ENCODE data around the gene CDC37L1. TPM values are rescaled to one million over a fixed set of nuclear protein-coding genes. Genes with fewer than 3 reads are reported as not detected.
A peak's percentile ranks its signal among the peaks of the same experiment; 100 is the strongest.

CDC37L1 gene
- total RNA-seq, 3 donors from 2014 or later, result 36.4 to 53.4 (median 42.7) TPM

DNA sequence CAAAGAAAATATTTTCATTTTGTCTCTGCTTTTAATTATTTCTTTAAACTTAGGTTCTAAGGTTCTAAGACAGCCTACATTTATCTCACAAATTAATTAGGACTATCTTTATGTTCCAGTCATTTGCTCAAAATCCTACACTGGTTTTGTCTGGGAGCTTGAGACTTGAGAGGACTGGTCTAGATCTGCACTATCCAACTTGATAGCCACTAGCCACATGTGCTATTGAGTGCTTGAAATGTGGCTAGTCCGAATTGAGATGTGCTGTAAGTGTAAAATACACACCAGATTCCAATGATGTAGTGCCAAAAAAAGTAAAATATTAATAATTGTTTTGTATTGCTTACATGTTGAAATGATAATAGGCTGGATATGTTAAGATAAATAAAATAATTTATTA, 7.2 kb downstream of the CDC37L1 start:
- no peak overlapping the region for H3K27ac ChIP-seq
- no peak for DNase-seq (ENCODE audit: low spot score in 2 of 2)
- intact Hi-C loops (cut with DNase I; ENCODE audit: low total_unique reads), result no loop called here
- no peaks in the 10 kb centered on the region for H3K27me3 ChIP-seq
- peaks cover 3% of the 10 kb centered on the region for H3K36me3 ChIP-seq
- H3K4me3 ChIP-seq, result no peak overlapping the region
- H3K9me3 ChIP-seq, result no peaks in the 10 kb centered on the region
- TF ChIP-seq POLR2A (IDR thresholded peaks at IDR 0.05), result no peak
- TF ChIP-seq POLR2AphosphoS5 (IDR thresholded peaks at IDR 0.05), result no peak
- TF ChIP-seq, protein P1, sequence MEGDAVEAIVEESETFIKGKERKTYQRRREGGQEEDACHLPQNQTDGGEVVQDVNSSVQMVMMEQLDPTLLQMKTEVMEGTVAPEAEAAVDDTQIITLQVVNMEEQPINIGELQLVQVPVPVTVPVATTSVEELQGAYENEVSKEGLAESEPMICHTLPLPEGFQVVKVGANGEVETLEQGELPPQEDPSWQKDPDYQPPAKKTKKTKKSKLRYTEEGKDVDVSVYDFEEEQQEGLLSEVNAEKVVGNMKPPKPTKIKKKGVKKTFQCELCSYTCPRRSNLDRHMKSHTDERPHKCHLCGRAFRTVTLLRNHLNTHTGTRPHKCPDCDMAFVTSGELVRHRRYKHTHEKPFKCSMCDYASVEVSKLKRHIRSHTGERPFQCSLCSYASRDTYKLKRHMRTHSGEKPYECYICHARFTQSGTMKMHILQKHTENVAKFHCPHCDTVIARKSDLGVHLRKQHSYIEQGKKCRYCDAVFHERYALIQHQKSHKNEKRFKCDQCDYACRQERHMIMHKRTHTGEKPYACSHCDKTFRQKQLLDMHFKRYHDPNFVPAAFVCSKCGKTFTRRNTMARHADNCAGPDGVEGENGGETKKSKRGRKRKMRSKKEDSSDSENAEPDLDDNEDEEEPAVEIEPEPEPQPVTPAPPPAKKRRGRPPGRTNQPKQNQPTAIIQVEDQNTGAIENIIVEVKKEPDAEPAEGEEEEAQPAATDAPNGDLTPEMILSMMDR (IDR thresholded peaks at IDR 0.05), result no peak
- no peaks in the 10 kb centered on the region for H3K4me1 ChIP-seq

DNA sequence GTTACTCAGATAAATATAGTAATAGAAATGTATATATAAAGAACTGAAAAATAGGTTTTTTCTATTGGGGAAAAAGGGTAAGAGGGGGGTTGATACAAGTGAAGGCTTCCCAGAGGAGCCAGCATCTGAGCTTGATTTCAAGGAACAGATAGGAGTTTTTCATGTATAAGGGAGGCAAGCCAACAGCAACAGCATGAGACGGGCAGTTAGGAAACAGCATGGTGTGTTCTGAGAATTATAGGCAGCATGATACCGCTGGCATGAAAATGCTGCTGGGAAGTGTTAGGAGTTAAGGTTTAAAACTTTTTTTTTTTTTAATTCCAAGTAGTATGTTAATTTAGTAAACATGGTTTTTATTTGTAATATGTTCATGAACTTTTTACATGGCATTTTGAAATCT, 9.7 kb downstream of the CDC37L1 start:
- Histone ChIP-seq H3K27ac (no peak overlapping the region), H3K36me3 (peaks cover 3% of the 10 kb centered on the region), H3K9me3 (no peaks in the 10 kb centered on the region), H3K27me3 (no peaks in the 10 kb centered on the region), H3K4me1 (no peaks in the 10 kb centered on the region), H3K4me3 (no peak overlapping the region)
- intact Hi-C loops (cut with DNase I; ENCODE audit: low total_unique reads), result no loop called here
- DNase-seq (ENCODE audit: low spot score in 2 of 2), result no peak
- TF ChIP-seq, protein P1 (IDR thresholded peaks at IDR 0.05), result no peak
- TF ChIP-seq POLR2A (IDR thresholded peaks at IDR 0.05) (no peak), POLR2AphosphoS5 (IDR thresholded peaks at IDR 0.05) (no peak)

DNA sequence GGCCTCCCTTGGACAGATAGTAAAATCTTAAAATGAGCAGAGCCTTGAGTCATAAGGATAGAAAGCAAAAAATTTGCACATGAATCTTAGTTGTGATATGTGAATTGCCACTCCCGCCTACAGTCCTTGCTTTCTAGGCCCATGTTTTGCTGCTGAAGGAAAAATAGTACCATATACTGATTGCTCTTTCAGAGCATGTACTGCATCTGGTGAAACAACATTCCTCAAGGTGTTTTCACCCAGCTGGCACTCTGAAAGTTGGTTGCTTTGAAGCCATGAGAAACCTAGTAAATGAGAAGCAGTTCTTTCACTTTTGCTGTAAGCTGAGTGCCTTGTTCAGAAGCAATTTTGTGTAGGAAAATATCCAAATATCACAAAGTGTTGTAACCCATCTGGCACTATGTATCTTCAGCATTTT, 10.3 kb downstream of the CDC37L1 start:
- Histone ChIP-seq H3K4me1 (no peaks in the 10 kb centered on the region), H3K27me3 (no peaks in the 10 kb centered on the region), H3K27ac (peak overlapping the region; percentile 39 to 43), H3K4me3 (no peak overlapping the region), H3K36me3 (peaks cover 3% of the 10 kb centered on the region), H3K9me3 (no peaks in the 10 kb centered on the region)
- no peak for DNase-seq (ENCODE audit: low spot score in 2 of 2)
- TF ChIP-seq POLR2AphosphoS5 (IDR thresholded peaks at IDR 0.05), result no peak
- intact Hi-C loops (cut with DNase I; ENCODE audit: low total_unique reads), result no loop called here

DNA sequence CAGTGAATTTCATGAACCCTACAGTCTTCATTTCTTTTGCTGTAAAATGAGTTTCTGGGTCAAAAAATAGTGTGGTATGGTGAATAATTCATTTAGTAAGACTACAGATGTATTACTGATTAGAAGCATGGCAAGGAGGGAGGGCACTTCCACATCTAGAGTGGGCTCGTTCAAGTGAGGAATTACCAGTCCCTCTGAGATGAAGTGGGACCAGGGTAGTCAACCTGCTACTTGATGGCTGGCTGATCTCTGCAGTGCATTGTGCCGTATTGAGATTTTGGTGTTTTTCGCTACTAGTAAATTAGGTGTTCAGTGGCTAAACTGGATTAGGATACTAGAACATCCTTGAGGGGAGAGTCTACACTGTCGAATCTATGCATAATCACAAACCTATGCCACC, 10.8 kb downstream of the CDC37L1 start:
- no peaks in the 10 kb centered on the region for H3K4me1 ChIP-seq
- H3K27ac ChIP-seq, result peak overlapping the region; percentile 39 to 43
- TF ChIP-seq POLR2A (IDR thresholded peaks at IDR 0.05) (no peak), POLR2AphosphoS5 (IDR thresholded peaks at IDR 0.05) (no peak)
- TF ChIP-seq, protein P1 (IDR thresholded peaks at IDR 0.05), result no peak

DNA sequence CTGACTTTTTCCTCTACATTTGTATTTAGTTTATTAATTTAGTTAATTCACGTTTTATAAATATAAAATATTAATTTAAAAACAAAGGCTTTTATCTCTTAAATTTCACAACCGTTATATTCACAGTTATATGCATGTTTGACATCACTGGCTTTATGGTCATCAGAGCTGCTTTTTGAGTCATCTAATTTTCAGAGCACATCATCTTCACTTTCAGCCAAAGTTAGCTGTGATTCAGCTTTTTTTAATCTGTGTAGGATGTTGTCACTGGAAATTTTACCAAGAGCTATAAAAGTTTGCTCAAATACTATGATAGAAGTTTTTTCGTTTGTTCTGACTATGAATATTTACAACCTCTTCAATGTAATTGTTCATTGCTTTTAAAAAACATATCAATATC, 12.4 kb downstream of the CDC37L1 start:
- intact Hi-C loops (cut with DNase I; ENCODE audit: low total_unique reads), result no loop called here
- Histone ChIP-seq H3K4me1 (no peaks in the 10 kb centered on the region), H3K36me3 (no peaks in the 10 kb centered on the region)

More for the DNA sequence above, 10.8 kb downstream of the CDC37L1 start:
- no peak for DNase-seq (ENCODE audit: low spot score in 2 of 2)
- Histone ChIP-seq H3K27me3 (no peaks in the 10 kb centered on the region), H3K4me3 (no peak overlapping the region), H3K9me3 (no peaks in the 10 kb centered on the region), H3K36me3 (peaks cover 3% of the 10 kb centered on the region)
- intact Hi-C loops (cut with DNase I; ENCODE audit: low total_unique reads), result no loop called here

More for the DNA sequence above, 12.4 kb downstream of the CDC37L1 start:
- no peaks in the 10 kb centered on the region for H3K27me3 ChIP-seq
- DNase-seq (ENCODE audit: low spot score in 2 of 2), result no peak
- no peaks in the 10 kb centered on the region for H3K9me3 ChIP-seq
- H3K27ac ChIP-seq, result no peak overlapping the region
- no peak overlapping the region for H3K4me3 ChIP-seq
- TF ChIP-seq POLR2A (IDR thresholded peaks at IDR 0.05) (no peak), POLR2AphosphoS5 (IDR thresholded peaks at IDR 0.05) (no peak)
- TF ChIP-seq, protein P1 (IDR thresholded peaks at IDR 0.05), result no peak
